Spleen (tissue), 11 donors: ENCODE measurements around the gene MC1R. TPM values are rescaled to one million over a fixed set of nuclear protein-coding genes. Genes with fewer than 3 reads are reported as not detected.
"Not testable (repeated sequence)": the region's sequence is repeated elsewhere in the genome, so short reads cannot be mapped to it uniquely, and the experiment has no call there.

Source experiments
- DNase-seq: peaks from one replicate; pipeline ENCODE4 v3.0.0-alpha.2; 2020
- H3K27ac ChIP-seq, 8 donors: fragments of 200-600 bp; sonication (generic) in 7 of 8; 1 replicate in 4 of 8; 2 replicates in 4 of 8; pipeline versions ENCODE4 v1.5.0 to v1.8.0; 2016 to 2021; ENCODE audit warnings: inconsistent platforms in 4 of 8, mild to moderate bottlenecking in 4 of 8, moderate library complexity in 1 of 8
- H3K27me3 ChIP-seq, 7 donors: fragments of 200-600 bp; sonication (generic) in 6 of 7; replicated peaks in 1 of 7; 1 replicate in 4 of 7; 2 replicates in 3 of 7; pipeline versions ENCODE4 v1.5.0 to v1.8.0; 2016 to 2021; ENCODE audit warnings: inconsistent platforms in 3 of 7, mild to moderate bottlenecking in 1 of 7
- H3K36me3 ChIP-seq, 6 donors: fragments of 200-600 bp; sonication (generic) in 5 of 6; 1 replicate in 4 of 6; 2 replicates in 2 of 6; pipeline versions ENCODE4 v1.5.0 to v1.8.0; 2016 to 2021; ENCODE audit warnings: inconsistent platforms in 2 of 6
- H3K4me1 ChIP-seq, 6 donors: fragments of 200-600 bp; sonication (generic) in 5 of 6; 1 replicate in 3 of 6; 2 replicates in 3 of 6; pipeline versions ENCODE4 v1.5.0 to v1.8.0; 2016 to 2021; ENCODE audit warnings: inconsistent platforms in 3 of 6
- H3K4me3 ChIP-seq, 8 donors: fragments of 200-600 bp; sonication (generic) in 7 of 8; 1 replicate in 4 of 8; 2 replicates in 4 of 8; pipeline versions ENCODE4 v1.5.0 to v1.8.0; 2016 to 2021; ENCODE audit warnings: inconsistent platforms in 4 of 8, mild to moderate bottlenecking in 4 of 8, moderate library complexity in 2 of 8
- H3K9me3 ChIP-seq, 8 donors: fragments of 200-600 bp; sonication (generic) in 7 of 8; 1 replicate in 4 of 8; 2 replicates in 4 of 8; pipeline versions ENCODE4 v1.5.0 to v1.8.0; 2016 to 2021; ENCODE audit warnings: inconsistent platforms in 4 of 8
- CTCF ChIP-seq, 11 experiments: fragments of 200-600 bp in 7 of 11; fragments of 450-650 bp in 4 of 11; sonication (generic) in 4 of 11; IDR thresholded peaks in 8 of 11; conservative IDR thresholded peaks in 3 of 11; 1 replicate in 7 of 11; 2 replicates in 4 of 11; pipeline versions ENCODE4 v1.4.0 to v1.8.0; 2016 to 2021; ENCODE audit warnings: antibody characterized with exemption in 11 of 11, inconsistent platforms in 4 of 11, mild to moderate bottlenecking in 1 of 11
- POLR2A ChIP-seq, 3 donors: fragments of 450-650 bp; IDR thresholded peaks; one replicate each; pipeline ENCODE4 v1.5.1; 2017; ENCODE audit warnings: antibody characterized with exemption in 3 of 3, mild to moderate bottlenecking in 1 of 3
- POLR2AphosphoS5 ChIP-seq, 3 donors: sonication (generic); formaldehyde crosslinking; IDR thresholded peaks; one replicate each; pipeline ENCODE4 v1.5.1; 2017; ENCODE audit warnings: antibody characterized with exemption in 3 of 3
- whole genome bisulfite sequencing, 5 donors: extraction: QIAGEN DNeasy Blood & Tissue Kit in 3 of 5; methylation state at CpG; one replicate each; pipeline versions ENCODE4 v1.1.5 to v1.1.7; 2013 to 2018; 5-methylcytosine and 5-hydroxymethylcytosine counted together
- intact Hi-C: fragments of 100-400 bp; cut with DNase I; formaldehyde crosslinking; loops from one replicate; pipeline ENCODE4 v1.15.0; 2023; ENCODE audit warnings: low total_unique reads
- polyA plus RNA-seq, 3 donors: library from polyadenylated mRNA; stranded (reverse); fragments of 200-250 nt; gene quantifications; one replicate each; pipeline ENCODE4 v1.2.1, GENCODE V29; 2013
- total RNA-seq, 7 donors: library from RNA; depleted of rRNA in 3 of 7; stranded (reverse); fragments of >200 nt in 3 of 7; fragmentation: NEBNext Ultra II Directional in 4 of 7; extraction: Animal tissue kit (Norgen Biotek cat#: 25700) in 4 of 7; gene quantifications; one replicate each; pipeline versions ENCODE4 v1.1.0 to v1.2.1, GENCODE V29; 2016 to 2021
- donor health status: healthy with polysubstance abuse.
- donor health status: DM: no; HTN: no; CAD: no; lungs with moderate emphysema.
- donor health status: DM: no; HTN: no; CAD: no.
- donor health status: Bipolar disorder and iron deficiency.
- donor health status: healthy.
- donor health status: DM: no; HTN: no; CAD: no.
- donor health status: DM: yes; HTN: yes; CAD: no.

The MC1R gene
- total and polyA plus RNA-seq, 10 donors, result 2.4 to 12.5 (median 4.5) TPM

- Histone ChIP-seq H3K36me3 (peaks cover 0 to 51% (median 28%) of the 10 kb centered on the region in 6 donors), H3K9me3 (no peaks in the 10 kb centered on the region), H3K4me1 (peaks cover 14 to 29% (median 27%) of the 10 kb centered on the region in 6 donors), H3K27me3 (peaks cover 0 to 16% (median 6%) of the 10 kb centered on the region in 7 donors), H3K27ac (no peak overlapping the region), H3K4me3 (no peak overlapping the region)
- intact Hi-C loops, result no loop called here
- no peak for DNase-seq
- TF ChIP-seq POLR2AphosphoS5 (IDR thresholded peaks at IDR 0.05) (peak; percentile 48 to 69 (median 50)), CTCF (IDR thresholded peaks at IDR 0.05 in 8 of 11, conservative IDR thresholded peaks at IDR 0.05 in 3 of 11) (no peak)
- 82 to 95% (median 87%) methylated on average over 20 to 30 of the region's 30 CpGs for WGBS, 5 donors
Observed at GRCh38 chr16:89913408-89914387, 5.0 kb upstream of the MC1R start.

- H3K27ac ChIP-seq, DNase-seq, H3K9me3 ChIP-seq, H3K4me3 ChIP-seq, intact Hi-C loops: not testable (repeated sequence)
- H3K4me1 ChIP-seq, result peaks cover 17 to 36% (median 36%) of the 10 kb centered on the region in 6 donors
- peaks cover 0 to 40% (median 22%) of the 10 kb centered on the region in 6 donors for H3K36me3 ChIP-seq
- WGBS, 5 donors, result 55 to 77% (median 64%) methylated on average over 10 to 11 of the region's 11 CpGs
- peak in 1 of 3 donors; percentile 8 for TF ChIP-seq POLR2AphosphoS5 (IDR thresholded peaks at IDR 0.05)
- peaks cover 0 to 26% (median 16%) of the 10 kb centered on the region in 7 donors for H3K27me3 ChIP-seq
Observed at GRCh38 chr16:89914642-89915285, 3.9 kb upstream of the MC1R start.

- Histone ChIP-seq H3K36me3 (peaks cover 0 to 32% (median 17%) of the 10 kb centered on the region in 6 donors), H3K4me3 (no peak overlapping the region), H3K27me3 (peaks cover 0 to 35% (median 21%) of the 10 kb centered on the region in 7 donors), H3K9me3 (no peaks in the 10 kb centered on the region), H3K27ac (no peak overlapping the region), H3K4me1 (peaks cover 17 to 37% (median 29%) of the 10 kb centered on the region in 6 donors)
- intact Hi-C loops, result no loop called here
- TF ChIP-seq POLR2AphosphoS5 (IDR thresholded peaks at IDR 0.05), result peak in 2 of 3 donors; percentile 38 to 70
- TF ChIP-seq CTCF (IDR thresholded peaks at IDR 0.05 in 8 of 11, conservative IDR thresholded peaks at IDR 0.05 in 3 of 11), result no peak
- no peak for TF ChIP-seq POLR2A (IDR thresholded peaks at IDR 0.05)
- WGBS, 5 donors, result 84 to 87% (median 85%) methylated on average over 18 to 40 of the region's 40 CpGs
- no peak for DNase-seq
Observed at GRCh38 chr16:89915303-89916232, 3.1 kb upstream of the MC1R start.
